Measurements from ENCODE around the gene MIS18A.

MIS18A gene, protein sequence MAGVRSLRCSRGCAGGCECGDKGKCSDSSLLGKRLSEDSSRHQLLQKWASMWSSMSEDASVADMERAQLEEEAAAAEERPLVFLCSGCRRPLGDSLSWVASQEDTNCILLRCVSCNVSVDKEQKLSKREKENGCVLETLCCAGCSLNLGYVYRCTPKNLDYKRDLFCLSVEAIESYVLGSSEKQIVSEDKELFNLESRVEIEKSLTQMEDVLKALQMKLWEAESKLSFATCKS

DNA sequence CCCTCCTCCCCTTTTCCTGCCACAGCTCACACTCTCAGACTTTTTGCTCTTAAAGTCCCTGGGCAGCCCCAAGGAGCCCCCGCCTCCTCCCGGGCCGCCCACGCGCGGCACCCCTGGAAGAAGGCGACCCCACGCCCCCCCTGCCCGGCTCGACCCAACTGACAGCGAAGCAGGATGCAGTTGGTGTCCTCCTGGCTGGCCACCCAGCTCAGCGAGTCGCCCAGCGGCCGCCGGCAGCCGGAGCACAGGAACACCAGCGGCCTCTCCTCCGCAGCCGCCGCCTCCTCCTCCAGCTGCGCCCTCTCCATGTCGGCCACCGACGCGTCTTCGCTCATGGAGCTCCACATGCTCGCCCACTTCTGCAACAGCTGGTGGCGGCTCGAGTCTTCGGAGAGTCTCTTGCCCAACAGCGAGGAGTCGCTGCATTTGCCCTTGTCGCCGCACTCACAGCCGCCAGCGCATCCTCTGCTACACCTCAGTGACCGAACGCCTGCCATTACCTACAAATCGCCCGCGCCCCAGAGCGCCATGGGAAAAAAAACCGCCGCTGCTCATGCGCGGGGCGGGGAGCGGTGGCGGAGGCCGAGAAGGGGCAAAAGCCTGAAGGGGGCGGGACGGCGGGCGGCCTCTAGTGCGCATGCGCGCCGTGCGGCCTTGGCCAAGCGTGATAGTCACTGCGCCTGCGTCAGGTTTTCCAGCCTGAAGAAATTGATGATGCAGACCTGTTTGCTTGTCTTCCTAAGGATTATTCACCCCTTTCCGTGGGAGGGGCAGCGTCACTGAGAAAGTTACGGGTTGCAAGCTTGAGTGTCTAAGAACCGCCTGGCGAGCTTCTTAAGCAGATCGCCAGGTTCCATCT lies at the start of gene MIS18A:
Gene MIS18A (minus strand): TSS at position 532 of the 859 bp plus-strand sequence. CDS start 35 bp downstream, at position 497.
- DNase-seq (ENCODE audit: low read depth, low spot score), result peak; percentile 60
- H3K4me3 ChIP-seq (ENCODE audit: low read length), result peak within 1 kb of the TSS; percentile 89

DNA sequence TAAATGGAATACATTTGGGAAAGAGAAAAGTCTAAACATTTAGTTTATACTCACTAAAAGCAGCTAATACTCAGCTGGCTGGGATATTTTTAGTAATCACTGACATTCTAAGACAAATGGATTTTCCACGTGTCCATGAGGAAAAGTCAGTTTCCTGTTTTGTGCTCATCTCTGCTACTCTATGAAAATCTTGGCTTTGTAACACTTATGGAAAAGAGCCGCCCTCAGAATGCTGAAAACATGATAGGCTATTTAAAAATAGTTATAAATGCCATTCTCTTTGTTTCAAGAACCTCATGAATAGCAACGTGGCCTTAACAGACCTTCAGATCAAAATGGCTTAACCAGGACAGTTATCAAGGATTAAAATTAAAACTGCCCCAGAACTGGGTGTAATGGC lies 49.7 kb upstream of the MIS18A start:
- no peak overlapping the region for H3K4me3 ChIP-seq (ENCODE audit: low read length)
- no peaks in the 10 kb centered on the region for H3K4me1 ChIP-seq (ENCODE audit: control insufficient read depth, insufficient read depth, low read length)
- no peak for DNase-seq (ENCODE audit: low read depth, low spot score)
- H3K27me3 ChIP-seq (ENCODE audit: control insufficient read depth, insufficient read depth, low read length), result no peaks in the 10 kb centered on the region
- H3K9me3 ChIP-seq (ENCODE audit: control insufficient read depth, insufficient read depth, low read length), result no peaks in the 10 kb centered on the region
- whole genome bisulfite sequencing (ENCODE audit: insufficient coverage, insufficient read length), result no CpG with 5 or more reads among the region's 3 CpGs
- no peak overlapping the region for H3K27ac ChIP-seq (ENCODE audit: low read length)
- peaks cover 17% of the 10 kb centered on the region for H3K36me3 ChIP-seq (ENCODE audit: control insufficient read depth, insufficient read depth, low read length)

More for the DNA sequence above, at the start of gene MIS18A:
- Histone ChIP-seq H3K36me3 (ENCODE audit: control insufficient read depth, insufficient read depth, low read length) (peaks cover 2% of the 10 kb centered on the region; the same call in 1 of the 2 replicates), H3K27ac (ENCODE audit: low read length) (no peak within 1 kb of the TSS), H3K9me3 (ENCODE audit: control insufficient read depth, insufficient read depth, low read length) (no peaks in the 10 kb centered on the region), H3K4me1 (ENCODE audit: control insufficient read depth, insufficient read depth, low read length) (peaks cover 2% of the 10 kb centered on the region), H3K27me3 (ENCODE audit: control insufficient read depth, insufficient read depth, low read length) (no peaks in the 10 kb centered on the region)
- WGBS (ENCODE audit: insufficient coverage, insufficient read length), result no CpG with 5 or more reads among the region's 69 CpGs

DNA sequence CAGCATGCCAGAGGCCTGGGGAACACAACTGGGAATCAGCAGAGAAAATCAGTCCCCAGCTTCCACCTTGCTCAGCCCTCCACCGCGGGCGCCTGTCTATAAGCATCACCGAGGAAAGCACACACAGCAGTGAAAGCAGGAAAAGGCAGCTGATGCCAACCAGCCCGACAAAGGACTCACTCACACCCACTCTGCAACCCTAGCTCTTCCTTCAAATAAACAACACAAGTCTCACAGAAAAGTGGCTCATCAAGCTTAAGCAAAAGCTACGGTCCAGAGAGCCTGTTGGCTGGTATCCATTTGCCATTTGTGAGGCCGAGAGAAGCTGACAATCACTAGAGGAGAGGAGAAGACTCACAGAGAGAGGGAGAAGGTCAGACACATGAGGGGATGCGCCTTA lies 46.9 kb upstream of the MIS18A start:
- H3K27ac ChIP-seq (ENCODE audit: low read length), result no peak overlapping the region
- H3K27me3 ChIP-seq (ENCODE audit: control insufficient read depth, insufficient read depth, low read length), result no peaks in the 10 kb centered on the region
- DNase-seq (ENCODE audit: low read depth, low spot score), result no peak
- H3K4me1 ChIP-seq (ENCODE audit: control insufficient read depth, insufficient read depth, low read length), result no peaks in the 10 kb centered on the region
- no peak overlapping the region for H3K4me3 ChIP-seq (ENCODE audit: low read length)
- no peaks in the 10 kb centered on the region for H3K9me3 ChIP-seq (ENCODE audit: control insufficient read depth, insufficient read depth, low read length)
- peaks cover 40% of the 10 kb centered on the region for H3K36me3 ChIP-seq (ENCODE audit: control insufficient read depth, insufficient read depth, low read length)
- WGBS (ENCODE audit: insufficient coverage, insufficient read length), result no CpG with 5 or more reads among the region's 8 CpGs

DNA sequence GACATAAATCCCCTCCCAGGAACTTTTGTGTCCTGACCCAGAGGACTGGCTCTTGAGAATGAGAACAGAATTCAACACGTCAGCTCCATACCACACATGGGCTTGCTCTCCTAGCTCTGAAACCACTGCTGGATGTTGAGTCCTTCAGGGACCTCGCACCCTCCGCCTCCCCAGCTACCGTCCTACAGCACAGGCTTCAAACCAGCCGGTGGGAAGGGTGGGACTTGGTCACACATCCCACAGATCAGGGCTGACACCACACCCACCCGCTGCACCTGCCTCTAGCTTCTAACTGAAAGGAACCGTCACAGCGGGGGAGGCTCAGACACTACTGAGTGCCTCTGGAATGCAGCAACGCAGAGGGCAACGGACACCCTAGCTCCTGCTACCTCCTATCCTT lies 43.8 kb upstream of the MIS18A start:
- Histone ChIP-seq H3K36me3 (ENCODE audit: control insufficient read depth, insufficient read depth, low read length) (peaks cover 57% of the 10 kb centered on the region), H3K27me3 (ENCODE audit: control insufficient read depth, insufficient read depth, low read length) (no peaks in the 10 kb centered on the region)
- WGBS (ENCODE audit: insufficient coverage, insufficient read length), result no CpG with 5 or more reads among the region's 10 CpGs

DNA sequence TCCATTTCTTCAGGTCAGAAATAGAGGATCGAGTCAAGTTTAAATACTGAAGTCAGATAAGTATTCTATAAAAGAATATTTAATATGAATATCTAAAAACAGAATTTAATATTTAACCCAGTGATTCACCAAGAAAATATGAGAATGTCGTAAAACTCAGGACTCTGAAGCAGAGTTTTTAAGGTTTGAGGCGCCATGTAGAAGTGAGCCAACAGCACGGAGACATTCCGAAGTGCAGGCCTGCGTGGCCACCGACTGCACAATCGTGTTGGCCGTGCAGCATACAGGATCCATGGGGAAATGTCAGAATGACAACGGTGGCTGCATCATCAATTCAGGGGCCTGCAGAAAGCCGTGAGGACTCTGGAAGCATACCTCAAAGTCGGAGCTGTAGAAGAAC lies 43.3 kb upstream of the MIS18A start:
- no peaks in the 10 kb centered on the region for H3K4me1 ChIP-seq (ENCODE audit: control insufficient read depth, insufficient read depth, low read length)
- peaks cover 62% of the 10 kb centered on the region for H3K36me3 ChIP-seq (ENCODE audit: control insufficient read depth, insufficient read depth, low read length)
- no peak overlapping the region for H3K4me3 ChIP-seq (ENCODE audit: low read length)
- DNase-seq (ENCODE audit: low read depth, low spot score), result no peak
- H3K27me3 ChIP-seq (ENCODE audit: control insufficient read depth, insufficient read depth, low read length), result no peaks in the 10 kb centered on the region
- WGBS (ENCODE audit: insufficient coverage, insufficient read length), result no CpG with 5 or more reads among the region's 12 CpGs
- no peaks in the 10 kb centered on the region for H3K9me3 ChIP-seq (ENCODE audit: control insufficient read depth, insufficient read depth, low read length)
- no peak overlapping the region for H3K27ac ChIP-seq (ENCODE audit: low read length)

More for the DNA sequence above, 43.8 kb upstream of the MIS18A start:
- Histone ChIP-seq H3K27ac (ENCODE audit: low read length) (no peak overlapping the region), H3K9me3 (ENCODE audit: control insufficient read depth, insufficient read depth, low read length) (no peaks in the 10 kb centered on the region), H3K4me1 (ENCODE audit: control insufficient read depth, insufficient read depth, low read length) (no peaks in the 10 kb centered on the region), H3K4me3 (ENCODE audit: low read length) (no peak overlapping the region)
- DNase-seq (ENCODE audit: low read depth, low spot score), result no peak

DNA sequence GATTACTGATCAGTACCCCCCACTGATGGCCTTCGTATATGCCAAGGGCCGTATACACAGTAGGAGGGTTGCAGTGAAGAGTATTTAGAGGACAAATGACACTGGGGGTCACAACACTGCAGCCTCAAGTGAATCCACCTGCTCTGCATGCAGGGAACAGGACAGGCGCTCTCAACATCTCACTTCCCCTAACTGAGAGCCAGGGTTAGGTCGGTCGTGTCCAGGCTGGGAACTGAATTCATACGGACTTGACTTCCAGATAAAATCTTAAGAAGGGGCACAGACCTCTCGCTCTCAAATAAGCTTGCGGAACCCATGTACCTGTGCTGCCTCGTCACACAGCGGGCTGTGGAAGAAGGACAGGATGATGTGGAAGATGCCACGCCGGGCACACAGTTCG lies 42.6 kb upstream of the MIS18A start:
- H3K9me3 ChIP-seq (ENCODE audit: control insufficient read depth, insufficient read depth, low read length), result no peaks in the 10 kb centered on the region
- no peaks in the 10 kb centered on the region for H3K4me1 ChIP-seq (ENCODE audit: control insufficient read depth, insufficient read depth, low read length)
- no peak for DNase-seq (ENCODE audit: low read depth, low spot score)
- no peak overlapping the region for H3K4me3 ChIP-seq (ENCODE audit: low read length)
- H3K27me3 ChIP-seq (ENCODE audit: control insufficient read depth, insufficient read depth, low read length), result no peaks in the 10 kb centered on the region
- no CpG with 5 or more reads among the region's 13 CpGs for WGBS (ENCODE audit: insufficient coverage, insufficient read length)
- peaks cover 68% of the 10 kb centered on the region for H3K36me3 ChIP-seq (ENCODE audit: control insufficient read depth, insufficient read depth, low read length)
- H3K27ac ChIP-seq (ENCODE audit: low read length), result no peak overlapping the region

DNA sequence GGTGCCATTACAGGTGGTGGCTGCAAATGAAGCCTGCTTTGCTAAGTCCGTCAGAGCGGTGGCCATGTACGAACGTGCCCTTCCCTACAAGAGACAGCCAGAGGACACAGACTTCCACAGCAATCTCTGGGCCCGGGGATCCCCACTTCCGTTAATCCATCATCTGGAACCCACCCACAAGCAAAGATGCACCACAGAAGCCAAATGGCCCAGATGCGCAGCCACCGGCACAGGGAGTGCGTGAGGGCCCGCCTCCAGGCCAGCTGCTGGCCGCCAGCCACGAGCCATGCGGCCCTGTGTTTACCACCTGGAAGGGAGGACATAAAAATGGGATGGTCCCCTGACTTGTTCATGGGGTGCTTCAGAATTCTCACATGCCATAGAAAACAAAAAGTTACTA lies 41.9 kb upstream of the MIS18A start:
- no peaks in the 10 kb centered on the region for H3K27me3 ChIP-seq (ENCODE audit: control insufficient read depth, insufficient read depth, low read length)
- no peak overlapping the region for H3K27ac ChIP-seq (ENCODE audit: low read length)
- DNase-seq (ENCODE audit: low read depth, low spot score), result no peak
- no CpG with 5 or more reads among the region's 13 CpGs for WGBS (ENCODE audit: insufficient coverage, insufficient read length)
- no peaks in the 10 kb centered on the region for H3K4me1 ChIP-seq (ENCODE audit: control insufficient read depth, insufficient read depth, low read length)
- no peak overlapping the region for H3K4me3 ChIP-seq (ENCODE audit: low read length)
- no peaks in the 10 kb centered on the region for H3K9me3 ChIP-seq (ENCODE audit: control insufficient read depth, insufficient read depth, low read length)
- H3K36me3 ChIP-seq (ENCODE audit: control insufficient read depth, insufficient read depth, low read length), result peaks cover 72% of the 10 kb centered on the region

DNA sequence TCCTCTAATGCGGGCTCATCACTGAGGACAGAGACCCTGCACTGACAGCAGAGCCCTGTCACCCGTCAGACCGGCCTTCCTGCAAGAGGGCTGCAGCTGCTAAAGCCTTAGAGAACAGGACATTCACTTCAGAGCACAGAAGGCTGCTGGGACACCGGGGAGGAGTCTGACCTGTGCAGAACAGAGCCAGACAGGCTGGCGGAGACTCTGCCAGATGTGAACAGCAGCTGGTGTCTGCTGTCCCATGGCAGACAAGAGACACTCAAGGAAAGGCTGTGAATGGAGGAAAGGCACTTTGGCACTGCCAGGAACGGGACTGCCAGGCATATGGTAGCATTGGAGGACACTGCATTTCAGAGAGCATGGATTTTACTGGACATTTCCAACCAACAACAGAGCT lies 41.2 kb upstream of the MIS18A start:
- Histone ChIP-seq H3K27ac (ENCODE audit: low read length) (no peak overlapping the region), H3K4me3 (ENCODE audit: low read length) (no peak overlapping the region), H3K36me3 (ENCODE audit: control insufficient read depth, insufficient read depth, low read length) (peaks cover 71% of the 10 kb centered on the region), H3K4me1 (ENCODE audit: control insufficient read depth, insufficient read depth, low read length) (no peaks in the 10 kb centered on the region), H3K27me3 (ENCODE audit: control insufficient read depth, insufficient read depth, low read length) (no peaks in the 10 kb centered on the region), H3K9me3 (ENCODE audit: control insufficient read depth, insufficient read depth, low read length) (no peaks in the 10 kb centered on the region)
- WGBS (ENCODE audit: insufficient coverage, insufficient read length), result no CpG with 5 or more reads among the region's 6 CpGs
- no peak for DNase-seq (ENCODE audit: low read depth, low spot score)

DNA sequence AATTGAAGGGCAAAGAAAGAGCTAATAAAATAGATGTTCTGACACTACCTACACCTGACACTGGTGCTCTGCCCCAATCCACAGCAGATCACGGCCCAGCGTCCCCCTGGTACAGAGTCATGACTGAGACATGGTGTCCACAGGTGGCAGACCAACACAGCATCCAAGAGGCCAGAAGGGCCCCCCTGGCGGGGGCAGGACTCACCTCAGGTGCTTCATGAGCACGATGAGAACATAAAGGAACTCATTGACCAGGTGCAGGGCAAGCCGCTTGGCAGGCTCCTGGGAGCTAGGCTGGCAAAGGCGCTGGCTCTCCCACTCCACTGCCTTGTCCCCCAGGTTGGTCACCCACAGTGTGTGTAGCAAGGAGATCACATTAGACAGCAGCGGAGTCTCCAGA lies 40.2 kb upstream of the MIS18A start:
- no peaks in the 10 kb centered on the region for H3K4me1 ChIP-seq (ENCODE audit: control insufficient read depth, insufficient read depth, low read length)
- H3K4me3 ChIP-seq (ENCODE audit: low read length), result no peak overlapping the region
- H3K27me3 ChIP-seq (ENCODE audit: control insufficient read depth, insufficient read depth, low read length), result no peaks in the 10 kb centered on the region
- H3K36me3 ChIP-seq (ENCODE audit: control insufficient read depth, insufficient read depth, low read length), result peaks cover 69% of the 10 kb centered on the region
- no peak overlapping the region for H3K27ac ChIP-seq (ENCODE audit: low read length)
- DNase-seq (ENCODE audit: low read depth, low spot score), result no peak
- no CpG with 5 or more reads among the region's 7 CpGs for WGBS (ENCODE audit: insufficient coverage, insufficient read length)
- no peaks in the 10 kb centered on the region for H3K9me3 ChIP-seq (ENCODE audit: control insufficient read depth, insufficient read depth, low read length)

DNA sequence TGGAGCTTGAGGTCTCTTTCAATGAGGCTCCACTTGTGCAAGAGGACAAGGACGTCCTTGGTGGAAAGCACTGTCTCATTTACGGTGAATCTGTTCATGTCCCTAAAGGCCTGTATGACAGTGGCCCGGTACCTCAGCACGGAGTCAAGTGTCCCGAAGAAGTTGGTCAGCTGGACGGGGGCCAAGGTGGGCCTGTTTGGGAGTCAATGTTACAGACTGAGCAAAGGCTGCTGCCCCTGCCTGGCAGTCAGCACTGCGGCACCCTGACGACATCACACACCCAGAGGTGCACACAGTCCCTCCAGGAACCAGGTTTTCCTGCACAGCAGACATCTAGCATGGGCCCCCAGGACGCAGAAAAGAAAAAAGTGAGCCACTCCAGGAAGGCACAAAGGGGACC lies 38.9 kb upstream of the MIS18A start:
- Histone ChIP-seq H3K27me3 (ENCODE audit: control insufficient read depth, insufficient read depth, low read length) (no peaks in the 10 kb centered on the region), H3K4me1 (ENCODE audit: control insufficient read depth, insufficient read depth, low read length) (no peaks in the 10 kb centered on the region), H3K4me3 (ENCODE audit: low read length) (no peak overlapping the region), H3K27ac (ENCODE audit: low read length) (no peak overlapping the region), H3K9me3 (ENCODE audit: control insufficient read depth, insufficient read depth, low read length) (no peaks in the 10 kb centered on the region), H3K36me3 (ENCODE audit: control insufficient read depth, insufficient read depth, low read length) (peaks cover 57% of the 10 kb centered on the region)
- DNase-seq (ENCODE audit: low read depth, low spot score), result no peak
- no CpG with 5 or more reads among the region's 9 CpGs for WGBS (ENCODE audit: insufficient coverage, insufficient read length)

Measured in iPS DF 6.9 (cell line).